ENCODE measurements around the gene IL13RA2.

DNA sequence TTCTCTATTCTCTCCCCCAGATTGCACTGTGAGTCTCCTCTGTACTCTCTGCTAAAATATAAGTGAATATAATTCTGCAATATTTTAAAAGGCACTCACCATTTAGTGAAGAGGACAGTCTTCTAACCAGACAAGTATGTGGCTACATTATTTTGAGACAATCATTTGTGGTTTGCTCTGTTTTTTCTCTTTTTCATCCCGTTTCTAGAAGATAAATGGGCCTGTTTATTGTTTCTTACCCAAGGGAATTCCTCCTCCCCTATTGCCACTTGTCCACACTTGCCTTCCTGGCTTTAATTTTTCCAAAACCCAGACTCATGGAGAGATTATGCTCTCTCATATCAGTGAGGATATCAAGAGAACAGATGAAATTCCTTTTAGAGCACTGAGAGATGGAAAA lies 18.6 kb upstream of the IL13RA2 start:
- TF ChIP-seq, protein P1, sequence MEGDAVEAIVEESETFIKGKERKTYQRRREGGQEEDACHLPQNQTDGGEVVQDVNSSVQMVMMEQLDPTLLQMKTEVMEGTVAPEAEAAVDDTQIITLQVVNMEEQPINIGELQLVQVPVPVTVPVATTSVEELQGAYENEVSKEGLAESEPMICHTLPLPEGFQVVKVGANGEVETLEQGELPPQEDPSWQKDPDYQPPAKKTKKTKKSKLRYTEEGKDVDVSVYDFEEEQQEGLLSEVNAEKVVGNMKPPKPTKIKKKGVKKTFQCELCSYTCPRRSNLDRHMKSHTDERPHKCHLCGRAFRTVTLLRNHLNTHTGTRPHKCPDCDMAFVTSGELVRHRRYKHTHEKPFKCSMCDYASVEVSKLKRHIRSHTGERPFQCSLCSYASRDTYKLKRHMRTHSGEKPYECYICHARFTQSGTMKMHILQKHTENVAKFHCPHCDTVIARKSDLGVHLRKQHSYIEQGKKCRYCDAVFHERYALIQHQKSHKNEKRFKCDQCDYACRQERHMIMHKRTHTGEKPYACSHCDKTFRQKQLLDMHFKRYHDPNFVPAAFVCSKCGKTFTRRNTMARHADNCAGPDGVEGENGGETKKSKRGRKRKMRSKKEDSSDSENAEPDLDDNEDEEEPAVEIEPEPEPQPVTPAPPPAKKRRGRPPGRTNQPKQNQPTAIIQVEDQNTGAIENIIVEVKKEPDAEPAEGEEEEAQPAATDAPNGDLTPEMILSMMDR (IDR thresholded peaks at IDR 0.05; ENCODE audit: low read depth, low read length), result no peak
- no peak for TF ChIP-seq MYC (IDR thresholded peaks at IDR 0.05; ENCODE audit: low read depth, low read length)
- TF ChIP-seq POLR2A (IDR thresholded peaks at IDR 0.05; ENCODE audit: extremely low read depth, insufficient read length), result no peak
- TF ChIP-seq, protein P2, sequence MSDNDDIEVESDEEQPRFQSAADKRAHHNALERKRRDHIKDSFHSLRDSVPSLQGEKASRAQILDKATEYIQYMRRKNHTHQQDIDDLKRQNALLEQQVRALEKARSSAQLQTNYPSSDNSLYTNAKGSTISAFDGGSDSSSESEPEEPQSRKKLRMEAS (IDR thresholded peaks at IDR 0.05; ENCODE audit: low read depth, low read length), result no peak
